Thyroid gland (tissue), 4 donors: ENCODE data around the gene CD38.

Experiments used
- CTCF ChIP-seq, 6 experiments: fragments of 200-600 bp in 3 of 6; fragments of 450-650 bp in 3 of 6; sonication (generic) in 3 of 6; IDR thresholded peaks; one replicate each; pipeline ENCODE4 v1.5.1; 2016 to 2019; ENCODE audit warnings: antibody characterized with exemption in 6 of 6, mild to moderate bottlenecking in 2 of 6, inconsistent platforms in 1 of 6, moderate library complexity in 1 of 6
- POLR2A ChIP-seq, 2 donors: fragments of 450-650 bp; IDR thresholded peaks; one replicate each; pipeline ENCODE4 v1.6.1; 2017; ENCODE audit warnings: antibody characterized with exemption in 2 of 2, mild to moderate bottlenecking in 2 of 2, moderate library complexity in 1 of 2

GRCh38 chr4:15779306-15779705 is 1.2 kb downstream of the CD38 start:
- peak in 3 of 6 experiments; percentile 11 to 31 (median 16) for TF ChIP-seq CTCF (IDR thresholded peaks at IDR 0.05)
- TF ChIP-seq POLR2A (IDR thresholded peaks at IDR 0.05), result no peak
